DOHH2 (cell line): ENCODE data around the gene MRPL46.

ENCODE experiments used
- H3F3A ChIP-seq: fragments of 200-600 bp; sonication (generic), shearing (Covaris generic); 2 replicates; pipeline ENCODE4 v1.6.0; 2016; ENCODE audit warnings: antibody characterized with exemption, mild to moderate bottlenecking; ENCODE audit not compliant: control insufficient read depth, insufficient read depth
- H3K27ac ChIP-seq: fragments of 200-600 bp; sonication (generic); 2 replicates; pipeline ENCODE4 v1.5.1; 2014; ENCODE audit warnings: low read depth, mild to moderate bottlenecking, low read length, moderate library complexity
- H3K27me3 ChIP-seq: fragments of 200-600 bp; sonication (generic); 2 replicates; pipeline ENCODE4 v1.6.1; 2014; ENCODE audit warnings: mild to moderate bottlenecking, low read length, mixed read lengths; ENCODE audit not compliant: control insufficient read depth
- H3K36me3 ChIP-seq: fragments of 200-600 bp; sonication (generic); 2 replicates; pipeline ENCODE4 v1.6.1; 2014; ENCODE audit warnings: mild to moderate bottlenecking, low read length, moderate library complexity, mixed read lengths; ENCODE audit not compliant: control insufficient read depth
- H3K4me1 ChIP-seq: fragments of 200-600 bp; sonication (generic); 2 replicates; pipeline ENCODE4 v1.6.1; 2014; ENCODE audit warnings: mild to moderate bottlenecking, low read length, mixed read lengths; ENCODE audit not compliant: control insufficient read depth
- H3K4me2 ChIP-seq: fragments of 200-600 bp; sonication (generic); 2 replicates; pipeline ENCODE4 v1.6.0; 2014; ENCODE audit warnings: mild to moderate bottlenecking, low read length, moderate library complexity
- H3K4me3 ChIP-seq: fragments of 200-600 bp; sonication (generic); 2 replicates; pipeline ENCODE4 v1.5.1; 2014; ENCODE audit warnings: mild to moderate bottlenecking, low read length, mixed read lengths
- H3K79me2 ChIP-seq: fragments of 200-600 bp; sonication (generic); 2 replicates; pipeline ENCODE4 v1.6.1; 2014; ENCODE audit warnings: mild to moderate bottlenecking, low read length, mixed read lengths; ENCODE audit not compliant: control insufficient read depth
- H3K9me2 ChIP-seq: fragments of 200-600 bp; sonication (generic); replicated peaks from 2 replicates; pipeline ENCODE4 v1.6.1; 2014; ENCODE audit warnings: mild to moderate bottlenecking, low read length, mixed read lengths; ENCODE audit not compliant: control insufficient read depth
- H3K9me3 ChIP-seq: fragments of 200-600 bp; sonication (generic); 2 replicates; pipeline ENCODE4 v1.6.1; 2014; ENCODE audit warnings: antibody characterized with exemption, low read length, mixed read lengths; ENCODE audit not compliant: control insufficient read depth, insufficient read depth
- H4K20me1 ChIP-seq: fragments of 200-600 bp; sonication (generic); 2 replicates; pipeline ENCODE4 v1.6.0; 2014; ENCODE audit warnings: low read depth, mild to moderate bottlenecking, antibody characterized with exemption, low read length, moderate library complexity; ENCODE audit not compliant: control insufficient read depth, insufficient read depth
- EZH2phosphoT487 ChIP-seq: fragments of 200-600 bp; sonication (generic); IDR thresholded peaks from 2 replicates; pipeline ENCODE4 v1.6.1; 2017; ENCODE audit warnings: borderline replicate concordance, mild to moderate bottlenecking, antibody characterized with exemption, low read length, moderate library complexity, mixed read lengths
- TF ChIP-seq, protein P1 (sequence below): fragments of 200-600 bp; sonication (generic); IDR thresholded peaks from one replicate; pipeline ENCODE4 v1.5.1; 2014; ENCODE audit warnings: antibody characterized with exemption, mild to moderate bottlenecking, low read depth, low read length; ENCODE audit not compliant: poor library complexity, severe bottlenecking

Gene MRPL46

DNA sequence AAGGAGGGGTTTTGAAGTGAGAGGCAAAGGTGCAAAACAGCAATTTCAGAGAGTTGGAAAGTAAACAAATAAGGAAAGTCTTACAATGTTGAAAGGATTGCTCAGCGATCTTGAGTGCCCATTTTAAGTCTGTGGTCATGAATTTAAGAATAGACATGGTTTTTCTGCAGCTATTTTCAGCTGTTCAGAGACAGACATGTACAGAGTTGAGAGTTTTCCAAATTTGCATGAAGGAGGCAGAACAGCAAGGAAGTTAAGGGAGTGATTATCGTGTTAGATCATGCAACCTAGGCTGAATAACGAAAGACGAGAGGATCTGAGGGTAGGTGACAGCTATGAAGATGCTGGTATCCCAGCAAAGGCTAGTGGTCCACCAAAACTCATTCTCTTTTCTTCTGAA is 42.1 kb upstream of the MRPL46 start:
- Histone ChIP-seq H3K9me3 (no peaks in the 10 kb centered on the region), H3K27me3 (no peaks in the 10 kb centered on the region), H3K79me2 (no peaks in the 10 kb centered on the region), H3K9me2 (no peaks in the 10 kb centered on the region), H3K27ac (no peak overlapping the region), H3K4me3 (no peak overlapping the region), H3F3A (no peaks in the 10 kb centered on the region), H3K4me2 (no peak overlapping the region), H3K4me1 (peaks cover 7% of the 10 kb centered on the region), H3K36me3 (peaks cover 5% of the 10 kb centered on the region; the same call in 1 of the 2 replicates), H4K20me1 (no peaks in the 10 kb centered on the region)
- TF ChIP-seq, protein P1, sequence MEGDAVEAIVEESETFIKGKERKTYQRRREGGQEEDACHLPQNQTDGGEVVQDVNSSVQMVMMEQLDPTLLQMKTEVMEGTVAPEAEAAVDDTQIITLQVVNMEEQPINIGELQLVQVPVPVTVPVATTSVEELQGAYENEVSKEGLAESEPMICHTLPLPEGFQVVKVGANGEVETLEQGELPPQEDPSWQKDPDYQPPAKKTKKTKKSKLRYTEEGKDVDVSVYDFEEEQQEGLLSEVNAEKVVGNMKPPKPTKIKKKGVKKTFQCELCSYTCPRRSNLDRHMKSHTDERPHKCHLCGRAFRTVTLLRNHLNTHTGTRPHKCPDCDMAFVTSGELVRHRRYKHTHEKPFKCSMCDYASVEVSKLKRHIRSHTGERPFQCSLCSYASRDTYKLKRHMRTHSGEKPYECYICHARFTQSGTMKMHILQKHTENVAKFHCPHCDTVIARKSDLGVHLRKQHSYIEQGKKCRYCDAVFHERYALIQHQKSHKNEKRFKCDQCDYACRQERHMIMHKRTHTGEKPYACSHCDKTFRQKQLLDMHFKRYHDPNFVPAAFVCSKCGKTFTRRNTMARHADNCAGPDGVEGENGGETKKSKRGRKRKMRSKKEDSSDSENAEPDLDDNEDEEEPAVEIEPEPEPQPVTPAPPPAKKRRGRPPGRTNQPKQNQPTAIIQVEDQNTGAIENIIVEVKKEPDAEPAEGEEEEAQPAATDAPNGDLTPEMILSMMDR = no peak
- TF ChIP-seq EZH2phosphoT487 = no peak

DNA sequence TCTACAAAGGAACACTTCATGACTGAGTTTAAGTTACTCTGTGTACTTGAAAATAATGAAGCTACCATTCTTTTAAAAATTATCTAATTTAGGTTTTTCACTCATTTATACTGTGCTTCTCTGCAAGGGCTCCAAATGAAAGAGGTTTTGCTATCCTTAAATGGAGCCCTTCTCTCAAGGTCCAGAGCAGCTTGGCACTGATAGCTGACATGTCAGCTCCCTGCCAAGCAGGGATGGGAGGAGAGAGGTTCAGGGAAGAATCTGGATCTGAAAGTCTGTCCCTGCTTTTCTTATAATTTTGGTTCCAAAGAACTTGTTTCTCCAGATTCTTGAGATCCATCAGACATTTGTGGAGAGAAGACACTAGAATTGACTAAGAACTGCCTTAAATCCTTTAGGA is 39.4 kb upstream of the MRPL46 start:
- Histone ChIP-seq H4K20me1 (no peaks in the 10 kb centered on the region), H3K4me2 (no peak overlapping the region), H3K9me2 (no peaks in the 10 kb centered on the region), H3K9me3 (no peaks in the 10 kb centered on the region), H3K4me3 (no peak overlapping the region), H3K4me1 (peaks cover 7% of the 10 kb centered on the region), H3K79me2 (no peaks in the 10 kb centered on the region), H3F3A (no peaks in the 10 kb centered on the region), H3K36me3 (peaks cover 2% of the 10 kb centered on the region; the same call in 1 of the 2 replicates), H3K27ac (no peak overlapping the region), H3K27me3 (no peaks in the 10 kb centered on the region)
- TF ChIP-seq, protein P1 = no peak
- TF ChIP-seq EZH2phosphoT487 = no peak

DNA sequence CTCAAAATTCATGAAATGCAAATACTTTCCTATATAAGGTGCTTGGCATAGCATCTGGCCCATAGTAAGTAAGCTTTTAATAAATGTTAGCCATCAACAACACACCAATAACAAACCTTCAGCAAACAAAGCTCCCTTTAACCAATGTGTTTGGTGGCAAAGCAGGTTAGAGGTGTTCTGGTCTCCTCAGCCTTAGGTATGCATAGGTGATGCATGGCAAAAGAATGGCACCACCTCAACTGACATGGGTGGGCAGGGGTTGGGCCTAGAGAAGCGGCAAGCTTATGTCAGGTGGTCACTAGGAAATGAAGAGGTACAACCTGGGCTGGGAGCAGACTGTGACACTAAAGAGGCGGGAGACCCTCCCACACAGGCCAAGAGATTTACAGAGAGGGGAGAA is 38.5 kb upstream of the MRPL46 start:
- Histone ChIP-seq H3K4me2 (no peak overlapping the region), H3K27ac (no peak overlapping the region), H3K9me3 (no peaks in the 10 kb centered on the region), H3F3A (no peaks in the 10 kb centered on the region), H3K27me3 (no peaks in the 10 kb centered on the region), H3K36me3 (peaks cover 2% of the 10 kb centered on the region; the same call in 1 of the 2 replicates), H3K79me2 (no peaks in the 10 kb centered on the region), H3K9me2 (no peaks in the 10 kb centered on the region), H3K4me3 (no peak overlapping the region), H4K20me1 (no peaks in the 10 kb centered on the region), H3K4me1 (peaks cover 7% of the 10 kb centered on the region)
- TF ChIP-seq, protein P1 = no peak
- TF ChIP-seq EZH2phosphoT487 = no peak
